MV-4-11 (cell line): ENCODE measurements around the gene SLC25A13.

Source experiments
- DNase-seq: peaks from one replicate; lab custom pipeline; 2025; lab: John Stamatoyannopoulos, UW

SLC25A13 gene

GRCh38 chr7:96322847-96323461 lies 1.1 kb upstream of the SLC25A13 start:
- DNase-seq: no peak

- DNase-seq: no peak
Observed at GRCh38 chr7:96322373-96322695, 436 bp upstream of the SLC25A13 start.

GRCh38 chr7:96321031-96321657 lies 754 bp downstream of the SLC25A13 start:
- DNase-seq: peak; percentile 76

GRCh38 chr7:96320442-96320841 lies 1.5 kb downstream of the SLC25A13 start:
- DNase-seq: peak; percentile 50

GRCh38 chr7:96319439-96319838 lies 2.5 kb downstream of the SLC25A13 start:
- DNase-seq: peak; percentile 49

GRCh38 chr7:96316949-96317348 lies 4.9 kb downstream of the SLC25A13 start:
- DNase-seq: no peak

GRCh38 chr7:96315125-96315512 lies 6.8 kb downstream of the SLC25A13 start:
- DNase-seq: no peak

- no peak for DNase-seq
Observed at GRCh38 chr7:96314402-96315124, 7.3 kb downstream of the SLC25A13 start.

GRCh38 chr7:96313940-96314339 lies 8.0 kb downstream of the SLC25A13 start:
- DNase-seq: no peak

- no peak for DNase-seq
Observed at GRCh38 chr7:96312502-96312901, 9.4 kb downstream of the SLC25A13 start.

- DNase-seq: peak; percentile 74
Observed at GRCh38 chr7:96311967-96312366, 9.9 kb downstream of the SLC25A13 start.

- DNase-seq: no peak
Observed at GRCh38 chr7:96310110-96310509, 11.8 kb downstream of the SLC25A13 start.

GRCh38 chr7:96308950-96309263 lies 13.0 kb downstream of the SLC25A13 start:
- no peak for DNase-seq

- no peak for DNase-seq
Observed at GRCh38 chr7:96308253-96308949, 13.5 kb downstream of the SLC25A13 start.

GRCh38 chr7:96306385-96307125 lies 15.3 kb downstream of the SLC25A13 start:
- DNase-seq: peak; percentile 73

- no peak for DNase-seq
Observed at GRCh38 chr7:96305915-96306314, 16.0 kb downstream of the SLC25A13 start.

- no peak for DNase-seq
Observed at GRCh38 chr7:96304573-96304972, 17.3 kb downstream of the SLC25A13 start.

- DNase-seq: no peak
Observed at GRCh38 chr7:96303686-96304443, 18.0 kb downstream of the SLC25A13 start.

GRCh38 chr7:96303105-96303685 lies 18.7 kb downstream of the SLC25A13 start:
- DNase-seq: no peak

- DNase-seq: no peak
Observed at GRCh38 chr7:96300986-96301385, 20.9 kb downstream of the SLC25A13 start.

- no peak for DNase-seq
Observed at GRCh38 chr7:96300502-96300901, 21.4 kb downstream of the SLC25A13 start.
